DMS153 treated with DMSO at 0.1 percent for 48 hours (cell line): ENCODE measurements around the gene CDC25A.
"Not testable (repeated sequence)": the region's sequence is repeated elsewhere in the genome, so short reads cannot be mapped to it uniquely, and the experiment has no call there.

Experiments used
- DNase-seq: peaks from one replicate; lab custom pipeline; 2025; ENCODE audit not compliant: unreplicated experiment; lab: John Stamatoyannopoulos, UW

CDC25A gene

GRCh38 chr3:48188266-48189201 lies at the start of gene CDC25A:
CDC25A (minus strand) TSS chr3:48188417; CDS start chr3:48187947, 470 bp downstream.
- peak; percentile 72 for DNase-seq

DNA sequence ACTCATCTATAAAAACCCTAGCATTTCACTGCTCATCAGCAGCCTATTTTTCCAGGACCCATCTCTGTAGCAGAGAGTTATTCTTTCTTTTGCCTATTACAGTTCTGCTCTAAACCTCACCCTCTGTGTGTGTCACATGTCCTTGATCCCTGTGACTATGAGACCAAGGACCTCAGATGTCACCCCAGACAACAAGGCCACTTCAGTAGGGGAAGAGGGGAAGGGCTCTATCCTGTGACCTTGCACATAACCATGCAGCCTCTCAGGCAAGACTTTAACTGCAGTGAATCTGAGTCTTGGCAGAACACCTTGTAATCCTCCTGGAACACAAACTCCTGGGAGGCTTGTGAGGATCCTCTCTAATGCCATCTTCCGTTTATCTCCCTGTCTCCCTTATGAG lies 48.3 kb upstream of the CDC25A start:
- DNase-seq: no peak

- no peak for DNase-seq
These were observed 45.3 kb upstream of the CDC25A start for GRCh38 chr3:48233542-48233941.

GRCh38 chr3:48232734-48233133 lies 44.5 kb upstream of the CDC25A start:
- DNase-seq: peak; percentile 3

- DNase-seq: no peak
These were observed 44.0 kb upstream of the CDC25A start for GRCh38 chr3:48232232-48232631.

DNA sequence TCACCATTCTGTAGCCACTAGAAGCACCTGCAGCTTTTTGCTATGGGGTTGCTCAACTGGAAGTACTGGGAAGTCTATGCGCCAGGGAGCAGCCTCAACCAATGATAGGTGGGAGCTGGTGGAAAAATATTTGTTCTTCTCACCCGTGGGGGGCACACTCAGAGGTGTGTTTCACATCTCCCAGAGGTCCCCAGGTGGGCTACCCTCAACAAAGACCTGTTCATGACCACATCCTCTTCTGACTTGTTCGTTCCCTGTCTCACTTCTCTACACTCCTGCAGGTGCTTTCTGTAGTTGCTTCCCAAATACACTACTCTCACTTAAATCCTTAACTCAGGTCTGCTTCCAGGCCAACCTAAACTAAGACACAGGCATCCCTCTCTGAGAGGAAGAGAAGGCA lies 38.7 kb upstream of the CDC25A start:
- DNase-seq: no peak

DNA sequence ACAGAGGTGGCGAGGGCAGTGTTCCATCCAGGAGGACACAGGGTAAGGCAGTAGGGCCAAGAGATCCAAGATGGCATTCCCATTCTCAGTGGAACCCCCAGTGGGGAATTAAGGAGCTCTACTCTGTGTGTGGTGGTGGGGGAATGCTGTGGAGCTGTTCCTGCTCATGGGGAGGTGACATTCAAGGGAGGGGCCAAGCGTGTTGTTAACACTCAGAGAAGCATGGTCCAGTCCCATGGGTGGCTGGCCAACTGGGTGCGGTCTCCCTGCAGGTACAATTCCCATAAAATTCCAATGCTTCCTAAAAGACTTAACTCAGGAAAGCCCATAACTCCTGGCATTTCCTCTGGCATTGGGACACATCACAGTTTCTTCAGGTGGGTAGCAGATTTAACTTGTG lies 37.4 kb upstream of the CDC25A start:
- DNase-seq: no peak

GRCh38 chr3:48222616-48223513 lies 34.6 kb upstream of the CDC25A start, which contains the start of gene CAMP:
CAMP (plus strand) TSS chr3:48223495; CDS start chr3:48223512, 17 bp downstream.
- no peak for DNase-seq

- DNase-seq: no peak
These were observed 32.5 kb upstream of the CDC25A start for GRCh38 chr3:48220746-48221145.

- DNase-seq: no peak
These were observed 31.3 kb upstream of the CDC25A start for GRCh38 chr3:48219543-48219942.

- DNase-seq: no peak
These were observed 30.3 kb upstream of the CDC25A start for GRCh38 chr3:48218537-48218936.

DNA sequence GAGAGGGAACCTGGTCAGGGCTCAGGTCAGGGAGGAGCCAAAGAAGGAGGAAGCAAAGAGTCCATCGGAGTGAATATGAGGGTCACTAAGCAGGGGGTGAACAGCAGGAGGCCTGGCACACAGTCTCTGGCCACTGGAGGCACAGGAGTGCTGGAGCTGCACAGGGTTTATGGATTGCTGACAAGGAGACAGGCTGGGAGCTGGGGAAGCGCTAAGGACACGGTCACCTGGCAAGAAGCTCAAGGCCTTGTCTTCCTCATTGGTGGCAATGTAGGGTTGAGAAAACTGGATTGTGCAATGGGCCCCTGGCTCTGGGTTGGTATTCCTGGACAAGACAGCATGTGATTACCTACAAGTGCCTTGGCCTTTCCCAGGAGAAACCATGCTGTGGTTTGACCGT lies 29.2 kb upstream of the CDC25A start:
- no peak for DNase-seq

GRCh38 chr3:48215876-48216275 lies 27.7 kb upstream of the CDC25A start:
- no peak for DNase-seq

DNA sequence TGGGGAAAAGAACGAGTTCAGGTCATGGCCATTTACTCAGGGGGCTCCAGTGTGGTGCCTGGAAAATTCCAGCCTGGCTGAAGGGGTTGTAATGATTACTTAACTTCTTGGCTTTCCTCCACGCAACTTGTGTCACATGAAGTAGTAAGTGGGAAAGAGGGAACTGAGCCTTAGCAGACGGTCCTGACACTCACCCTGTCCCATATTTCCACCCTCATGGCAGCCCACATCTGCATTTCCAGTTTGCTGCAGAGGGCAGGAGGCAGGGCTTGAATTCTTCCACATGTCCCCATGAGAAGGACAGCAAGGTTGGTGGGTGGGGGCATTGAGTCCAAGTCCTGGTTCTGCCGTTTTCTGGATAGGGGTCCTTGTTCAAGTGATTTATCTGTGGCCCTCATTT lies 27.2 kb upstream of the CDC25A start:
- no peak for DNase-seq

DNA sequence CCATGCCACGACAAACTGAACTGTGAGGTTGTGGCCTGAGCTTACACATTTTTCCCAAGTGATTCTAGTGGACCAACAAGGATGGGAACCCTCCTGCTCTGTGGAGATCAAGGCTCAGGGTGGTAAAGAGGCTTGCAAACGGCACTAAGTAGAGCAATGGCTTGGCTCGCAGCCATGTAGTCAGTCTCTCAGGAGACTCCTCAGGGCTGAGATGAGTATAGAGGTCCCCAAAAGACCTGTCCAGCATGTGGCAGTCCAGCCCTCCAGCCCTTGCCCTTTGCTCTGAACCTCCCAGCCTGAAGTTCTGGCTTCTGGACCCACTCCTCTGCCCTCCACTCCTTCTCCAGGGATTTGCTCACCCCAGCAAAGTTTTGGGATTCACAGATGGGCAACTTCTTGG lies 26.8 kb upstream of the CDC25A start:
- no peak for DNase-seq

DNA sequence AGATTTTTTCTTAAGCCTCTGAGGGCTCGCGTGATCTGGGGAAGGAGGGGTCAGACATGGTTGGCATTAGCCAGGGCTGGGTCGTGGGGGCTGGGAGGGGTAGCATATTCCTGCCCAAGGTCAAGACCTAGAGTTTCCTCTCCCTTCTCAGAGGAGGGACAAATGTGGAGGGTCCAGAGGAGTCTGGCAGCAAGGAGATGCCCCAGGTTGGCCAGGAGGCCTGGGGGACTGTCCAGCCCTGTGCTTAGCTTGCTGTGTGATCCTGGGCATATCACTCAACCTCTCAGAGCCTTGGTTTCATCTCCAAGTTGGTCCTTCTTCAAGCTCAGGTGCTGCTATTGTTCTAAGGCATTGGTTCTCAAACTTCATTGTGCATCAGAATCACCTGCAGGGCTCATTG lies 26.0 kb upstream of the CDC25A start:
- no peak for DNase-seq

- not testable (repeated sequence) for DNase-seq
These were observed 23.6 kb upstream of the CDC25A start for GRCh38 chr3:48211776-48212175.

DNA sequence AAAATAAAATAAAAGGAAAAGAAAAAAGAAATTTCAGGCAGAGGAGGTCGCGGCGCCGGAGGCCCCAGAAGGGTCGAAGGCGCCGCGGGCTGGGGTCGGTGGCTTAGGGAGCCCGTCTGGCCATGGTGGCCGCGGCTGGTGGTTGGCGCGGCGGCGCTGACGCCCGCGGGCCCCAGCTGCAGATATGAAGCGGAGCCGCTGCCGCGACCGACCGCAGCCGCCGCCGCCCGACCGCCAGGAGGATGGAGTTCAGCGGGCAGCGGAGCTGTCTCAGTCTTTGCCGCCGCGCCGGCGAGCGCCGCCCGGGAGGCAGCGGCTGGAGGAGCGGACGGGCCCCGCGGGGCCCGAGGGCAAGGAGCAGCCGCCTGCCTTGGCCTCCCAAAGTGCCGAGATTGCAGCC lies 22.3 kb upstream of the CDC25A start:
- DNase-seq: not testable (repeated sequence)

GRCh38 chr3:48209445-48209844 lies 21.2 kb upstream of the CDC25A start:
- DNase-seq: no peak

DNA sequence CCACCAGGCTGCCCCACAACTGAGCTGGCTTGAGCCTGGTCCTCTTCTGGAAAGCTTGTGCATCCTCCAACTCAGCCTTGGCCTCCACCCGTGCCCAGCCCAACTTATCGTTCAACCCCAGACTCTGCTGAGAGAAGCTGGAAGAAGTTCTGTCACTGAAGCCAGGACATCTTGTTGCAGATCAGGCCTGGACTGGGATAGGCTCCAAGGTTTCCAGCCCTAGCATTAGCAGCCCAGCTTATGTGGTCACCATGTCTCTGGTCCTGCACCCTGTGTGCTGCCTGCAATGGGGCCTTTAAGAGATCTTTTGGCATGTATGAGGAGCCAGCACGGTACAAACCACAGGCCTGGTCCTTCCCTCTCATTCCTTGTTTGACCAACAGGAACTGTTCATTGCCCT lies 19.9 kb upstream of the CDC25A start:
- no peak for DNase-seq

- DNase-seq: no peak
These were observed 14.4 kb upstream of the CDC25A start for GRCh38 chr3:48202632-48203031.

DNA sequence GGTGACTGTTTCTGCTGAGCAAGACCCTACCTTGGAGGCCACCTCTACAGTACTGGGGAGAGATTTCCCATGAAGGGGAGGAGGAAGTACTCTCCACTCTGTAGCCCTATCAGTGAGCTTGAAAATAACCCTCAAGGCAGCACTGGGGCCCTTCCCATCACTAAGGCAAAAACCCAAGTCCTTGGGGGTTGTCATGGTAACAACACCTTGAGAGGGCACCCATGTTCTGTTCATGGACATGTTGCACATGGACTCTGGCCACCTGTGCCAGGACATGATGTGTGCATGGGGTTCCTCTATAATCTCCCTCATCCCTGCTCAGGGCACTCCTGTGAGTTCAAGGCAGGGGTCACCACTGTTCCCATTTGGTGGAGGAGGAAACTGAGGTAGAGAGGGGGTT lies 10.9 kb upstream of the CDC25A start:
- no peak for DNase-seq
